Measurements from ENCODE around the gene GPR37L1.

DNA sequence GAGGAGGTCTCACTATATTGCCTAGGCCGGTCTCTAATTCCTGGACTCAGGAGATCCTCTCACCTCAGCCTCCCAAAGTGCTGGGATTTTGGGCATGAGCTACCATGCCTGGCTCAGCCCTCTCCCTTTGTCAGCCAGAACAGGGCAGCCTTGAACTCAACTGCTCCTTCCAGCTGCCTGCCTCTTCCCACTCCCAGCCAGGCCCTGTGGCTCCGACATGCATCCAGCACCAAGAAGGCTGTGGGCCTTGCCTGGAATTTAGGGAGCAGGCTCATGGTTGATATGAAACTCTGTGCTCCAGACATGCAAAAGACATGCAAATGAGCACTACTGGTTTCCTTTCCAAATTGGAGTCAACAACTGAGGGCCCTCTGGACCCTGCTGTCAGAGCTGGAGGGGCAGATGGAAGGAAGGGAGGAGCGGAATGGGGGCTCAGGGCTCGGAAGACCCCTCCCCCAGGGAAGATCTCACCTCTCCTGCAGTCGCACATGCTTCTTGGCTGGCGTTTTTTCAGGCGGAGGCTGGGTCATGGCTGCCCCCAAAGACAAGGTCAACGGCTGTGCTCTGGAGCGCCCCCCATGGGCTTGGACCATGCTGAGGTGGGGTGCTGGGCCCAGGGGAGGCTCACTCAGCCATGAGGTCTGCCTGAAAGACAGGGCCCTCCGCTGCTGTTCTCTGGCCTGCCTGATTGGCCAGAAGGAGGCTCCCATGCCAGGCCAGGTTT lies 36.3 kb downstream of the GPR37L1 start:
- TF ChIP-seq, protein P1, sequence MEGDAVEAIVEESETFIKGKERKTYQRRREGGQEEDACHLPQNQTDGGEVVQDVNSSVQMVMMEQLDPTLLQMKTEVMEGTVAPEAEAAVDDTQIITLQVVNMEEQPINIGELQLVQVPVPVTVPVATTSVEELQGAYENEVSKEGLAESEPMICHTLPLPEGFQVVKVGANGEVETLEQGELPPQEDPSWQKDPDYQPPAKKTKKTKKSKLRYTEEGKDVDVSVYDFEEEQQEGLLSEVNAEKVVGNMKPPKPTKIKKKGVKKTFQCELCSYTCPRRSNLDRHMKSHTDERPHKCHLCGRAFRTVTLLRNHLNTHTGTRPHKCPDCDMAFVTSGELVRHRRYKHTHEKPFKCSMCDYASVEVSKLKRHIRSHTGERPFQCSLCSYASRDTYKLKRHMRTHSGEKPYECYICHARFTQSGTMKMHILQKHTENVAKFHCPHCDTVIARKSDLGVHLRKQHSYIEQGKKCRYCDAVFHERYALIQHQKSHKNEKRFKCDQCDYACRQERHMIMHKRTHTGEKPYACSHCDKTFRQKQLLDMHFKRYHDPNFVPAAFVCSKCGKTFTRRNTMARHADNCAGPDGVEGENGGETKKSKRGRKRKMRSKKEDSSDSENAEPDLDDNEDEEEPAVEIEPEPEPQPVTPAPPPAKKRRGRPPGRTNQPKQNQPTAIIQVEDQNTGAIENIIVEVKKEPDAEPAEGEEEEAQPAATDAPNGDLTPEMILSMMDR (IDR thresholded peaks at IDR 0.05) = no peak
- TF ChIP-seq POLR2A (IDR thresholded peaks at IDR 0.05) = no peak

Measured in thyroid gland (tissue), 4 donors.